HG03139 (cell line): Measurements from ENCODE around the gene SCN4B.

Experiments
- ATAC-seq: cut with Tn5 transposase; IDR thresholded peaks from one replicate; pipeline ENCODE4 v1.9.1; 2021; ENCODE audit not compliant: unreplicated experiment

Gene SCN4B

DNA sequence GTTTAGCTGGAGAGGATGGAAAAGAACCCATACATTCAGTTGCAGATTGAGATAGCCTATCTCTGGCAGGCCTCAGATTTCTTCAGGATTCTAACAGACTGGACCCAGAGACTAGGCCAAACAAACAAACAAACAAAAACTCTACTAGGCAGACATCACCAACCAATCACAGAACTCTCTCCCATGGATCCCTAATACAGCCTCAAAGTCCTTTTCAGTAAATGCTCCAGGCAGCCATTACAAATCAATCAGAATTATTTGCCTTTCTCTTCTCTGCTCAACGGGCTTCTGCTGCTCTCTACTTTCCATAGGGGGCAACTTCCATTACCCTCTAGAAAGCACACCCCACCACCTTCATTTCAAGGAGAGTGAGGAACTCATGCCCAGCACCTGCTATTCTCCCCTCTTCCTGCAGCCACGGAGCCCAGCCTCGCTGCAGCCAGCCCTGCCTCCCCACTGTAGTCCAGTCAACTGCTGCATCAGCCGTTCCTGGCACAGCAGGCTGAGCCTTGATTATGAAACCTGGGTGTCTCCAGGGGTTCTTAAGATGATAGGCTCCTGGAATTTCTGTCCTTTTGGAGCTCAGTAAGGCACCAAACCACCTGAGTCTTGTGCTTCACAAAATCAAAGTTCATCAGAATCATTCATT lies 46.8 kb downstream of the SCN4B start:
- no peak for ATAC-seq

GRCh38 chr11:118104491-118104890 lies 48.1 kb downstream of the SCN4B start:
- ATAC-seq = no peak

DNA sequence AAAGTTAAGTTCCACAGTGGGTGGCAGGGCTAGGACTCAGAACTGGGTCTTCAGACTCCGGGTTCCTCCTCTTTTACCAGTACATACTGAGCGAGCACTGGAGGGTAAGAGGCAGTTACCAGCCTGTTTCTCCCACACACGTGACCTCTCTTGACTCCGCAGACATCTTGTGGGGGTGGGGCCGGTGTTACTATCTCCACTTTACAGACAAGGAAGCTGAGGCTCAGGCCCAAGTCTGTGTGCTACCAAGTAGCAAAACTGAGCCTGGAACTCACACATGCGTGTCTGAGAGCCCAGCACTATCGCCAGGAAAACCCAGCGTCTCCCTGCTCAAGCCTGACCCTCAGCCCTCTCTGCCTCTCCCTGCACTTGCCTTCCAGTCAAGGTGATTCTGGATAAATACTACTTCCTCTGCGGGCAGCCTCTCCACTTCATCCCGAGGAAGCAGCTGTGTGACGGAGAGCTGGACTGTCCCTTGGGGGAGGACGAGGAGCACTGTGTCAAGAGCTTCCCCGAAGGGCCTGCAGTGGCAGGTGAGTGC lies 49.8 kb downstream of the SCN4B start:
- no peak for ATAC-seq

DNA sequence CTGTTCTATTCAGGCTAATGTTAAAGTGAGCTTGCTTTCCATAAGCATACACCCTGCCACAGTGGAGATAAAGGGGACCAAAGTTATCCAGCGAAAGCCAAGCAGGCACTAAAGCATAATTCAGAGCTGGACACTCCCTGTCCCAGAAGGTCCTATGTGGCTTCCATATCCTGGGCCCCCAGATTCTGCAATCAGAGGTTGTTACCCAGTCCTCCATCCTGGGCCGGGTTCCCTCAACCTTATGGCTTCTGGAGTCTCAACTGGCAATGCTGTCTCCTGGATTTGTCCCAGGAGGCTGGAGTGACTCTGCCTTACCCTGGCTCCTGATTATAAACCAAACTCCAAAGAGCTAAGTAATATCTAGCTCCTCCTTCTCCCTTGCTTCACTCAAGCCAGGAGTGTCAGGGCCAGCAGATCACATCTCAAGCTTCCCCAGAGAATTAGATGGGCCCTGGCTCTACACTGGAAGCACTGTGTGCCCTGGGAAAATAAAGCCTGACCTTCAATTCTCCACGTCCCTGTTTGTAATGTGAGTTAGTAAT lies 51.9 kb downstream of the SCN4B start:
- ATAC-seq = no peak

DNA sequence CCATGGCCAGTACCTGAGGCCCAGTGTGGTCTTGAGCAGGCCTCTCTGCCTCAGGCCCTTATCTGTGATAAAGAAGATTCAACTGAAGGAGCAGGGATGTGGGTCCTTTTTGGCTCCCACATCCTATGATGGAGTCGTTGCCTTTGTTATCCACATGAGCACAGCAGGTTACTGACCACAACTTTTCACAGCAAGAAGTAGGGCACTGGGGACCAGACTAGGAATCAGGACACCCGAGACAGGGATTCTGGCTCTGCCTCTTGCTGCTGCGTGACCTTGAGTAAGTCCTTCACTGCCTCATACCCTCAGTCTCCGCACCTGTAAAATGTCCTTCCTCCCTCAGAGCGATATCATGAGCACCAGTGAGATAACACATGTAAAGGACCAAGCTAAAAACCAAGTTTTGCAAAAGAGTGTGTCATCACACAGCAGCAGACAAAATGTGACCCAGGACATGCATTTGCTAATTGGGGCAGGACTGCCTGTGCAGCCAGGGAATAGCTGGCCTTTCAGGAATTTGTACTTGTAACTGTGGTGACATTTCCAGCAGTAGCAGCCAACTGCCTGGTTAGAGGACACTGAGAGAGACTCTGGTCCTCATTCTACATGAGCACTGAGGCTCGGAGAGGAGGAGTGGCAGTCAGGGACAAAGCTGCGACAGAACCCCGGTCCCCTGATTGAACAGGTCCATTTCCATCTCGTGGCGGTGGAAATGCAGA lies 52.6 kb downstream of the SCN4B start:
- ATAC-seq = no peak

GRCh38 chr11:118098996-118099837 lies 53.4 kb downstream of the SCN4B start:
- no peak for ATAC-seq

DNA sequence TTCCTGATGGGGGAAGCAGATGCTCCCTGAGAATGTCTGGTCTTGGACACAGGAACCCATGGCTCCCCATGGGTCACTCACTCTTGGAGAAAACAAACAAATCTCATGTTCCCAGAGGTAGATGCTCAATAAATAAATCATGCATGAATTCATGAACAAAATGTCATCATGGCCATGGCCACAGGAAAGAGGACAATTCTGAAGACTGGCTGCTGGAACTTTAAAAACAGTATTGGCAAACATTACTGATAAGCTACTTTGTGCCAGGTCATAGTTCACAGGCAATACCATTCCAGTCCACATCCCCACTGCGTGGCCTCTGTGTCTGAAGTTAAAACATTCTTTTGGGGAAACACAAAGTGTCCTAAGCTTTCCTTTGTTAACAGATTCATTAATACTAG lies 56.7 kb downstream of the SCN4B start:
- no peak for ATAC-seq

DNA sequence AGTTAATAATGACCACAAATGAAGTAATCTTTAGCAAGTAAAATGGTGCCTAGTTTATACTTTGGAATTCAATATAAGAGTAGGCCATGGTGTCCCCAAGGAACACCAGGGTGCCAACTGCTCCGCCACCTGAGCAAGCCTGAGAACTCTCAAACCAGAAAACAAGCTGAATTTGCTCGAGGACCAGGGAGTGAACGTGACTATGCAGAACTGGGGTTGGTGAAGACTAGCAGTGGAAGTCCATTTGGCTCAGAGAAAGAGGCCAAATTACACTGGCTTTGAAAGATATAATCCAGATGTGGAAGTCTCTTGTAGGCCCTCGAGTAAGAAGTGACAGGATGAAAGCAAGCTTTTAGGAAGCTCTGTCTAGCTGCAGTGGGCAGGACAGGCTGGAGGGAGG lies 57.1 kb downstream of the SCN4B start:
- ATAC-seq = no peak

- no peak for ATAC-seq
Observed at GRCh38 chr11:118092907-118093571, 59.6 kb downstream of the SCN4B start.

- ATAC-seq = no peak
Observed at GRCh38 chr11:118091690-118092089, 60.9 kb downstream of the SCN4B start.

GRCh38 chr11:118090545-118091162 lies 62.0 kb downstream of the SCN4B start:
- ATAC-seq = no peak

GRCh38 chr11:118088531-118088930 lies 64.1 kb downstream of the SCN4B start:
- no peak for ATAC-seq

GRCh38 chr11:118087931-118088330 lies 64.7 kb downstream of the SCN4B start:
- ATAC-seq = no peak

DNA sequence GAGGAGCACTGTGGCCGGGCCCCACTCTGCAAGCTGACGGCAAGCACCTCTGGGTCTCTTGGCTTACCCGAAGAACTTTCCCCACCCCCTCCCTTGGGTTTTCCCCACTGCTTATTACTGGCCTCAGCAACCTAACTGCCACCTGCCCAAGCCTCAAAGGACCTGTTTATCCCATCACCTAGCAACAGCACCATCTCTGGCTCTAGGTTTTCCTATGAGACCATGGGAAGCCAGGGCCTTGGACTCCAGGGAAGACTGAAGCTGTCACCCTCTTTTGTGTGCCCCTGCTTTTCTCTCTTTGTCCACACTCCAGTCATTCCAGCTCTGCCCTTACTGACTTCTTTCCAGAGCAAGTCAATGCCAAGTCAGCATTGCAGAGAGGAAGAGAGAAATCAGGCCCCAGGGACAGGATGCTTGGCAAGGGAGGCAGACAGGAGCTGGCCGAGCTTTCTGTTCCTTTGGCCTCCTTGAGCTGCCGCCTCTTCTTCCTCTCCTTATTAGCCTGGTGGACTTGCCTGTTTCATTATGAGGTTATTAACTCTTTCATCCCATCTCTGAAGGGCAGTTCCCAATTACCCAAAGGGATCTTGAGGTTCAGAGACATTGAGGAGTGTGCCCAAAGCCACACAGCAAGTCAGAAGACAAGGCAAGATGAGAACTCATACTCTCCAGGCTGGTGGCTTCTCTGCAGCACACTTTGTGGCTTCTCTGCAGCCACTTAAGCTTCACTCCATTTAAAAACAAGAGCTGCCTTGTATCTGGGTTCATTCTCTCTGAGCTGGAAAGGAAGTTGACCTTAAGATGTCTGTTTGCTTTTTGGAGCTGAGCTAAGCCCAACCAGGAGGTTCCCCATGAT lies 65.5 kb downstream of the SCN4B start, which contains the start of gene SMIM35:
Gene SMIM35 (minus strand): TSS at position 51 of the 856 bp plus-strand sequence. CDS start 206 bp downstream, outside the sequence.
- ATAC-seq = no peak

- ATAC-seq = no peak
Observed at GRCh38 chr11:118084656-118085055, 68.0 kb downstream of the SCN4B start.

GRCh38 chr11:118084247-118084646 lies 68.4 kb downstream of the SCN4B start:
- ATAC-seq = no peak
